Measurements from ENCODE around the gene NT5DC1.

NT5DC1 gene

DNA sequence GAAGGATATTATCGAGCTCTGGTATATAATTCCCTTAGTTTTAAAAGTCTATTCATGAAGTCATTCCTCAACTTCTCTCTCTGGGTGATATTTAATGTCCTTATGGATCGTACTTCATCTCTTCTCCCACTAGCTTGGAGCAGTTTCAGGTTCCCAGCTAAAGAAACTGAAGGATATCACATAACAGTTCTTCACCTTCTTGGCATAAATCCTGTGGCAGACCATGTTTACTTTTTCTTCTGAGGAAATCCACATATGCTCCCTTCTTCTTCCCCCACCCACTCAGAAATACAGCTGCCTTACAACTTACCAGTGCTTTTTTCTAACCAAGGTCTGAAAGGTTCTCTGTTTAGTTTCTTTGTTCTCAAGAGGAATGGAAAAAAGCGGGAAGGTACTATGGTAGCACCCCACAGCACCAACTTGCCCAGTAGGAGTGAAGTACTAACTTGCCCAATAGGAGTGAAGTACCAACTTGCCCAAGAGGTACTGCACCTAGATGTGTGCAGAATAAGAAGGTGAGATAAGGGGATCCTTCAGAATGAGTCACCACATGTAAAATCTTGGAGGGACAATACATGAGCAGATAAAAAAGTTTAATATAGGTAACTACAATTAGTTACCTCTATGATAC, 100.1 kb downstream of the NT5DC1 start:
- no peak for DNase-seq

GRCh38 chr6:116201538-116201937, 100.9 kb downstream of the NT5DC1 start:
- no peak for DNase-seq

GRCh38 chr6:116205281-116205680, 104.6 kb downstream of the NT5DC1 start:
- DNase-seq: no peak

DNA sequence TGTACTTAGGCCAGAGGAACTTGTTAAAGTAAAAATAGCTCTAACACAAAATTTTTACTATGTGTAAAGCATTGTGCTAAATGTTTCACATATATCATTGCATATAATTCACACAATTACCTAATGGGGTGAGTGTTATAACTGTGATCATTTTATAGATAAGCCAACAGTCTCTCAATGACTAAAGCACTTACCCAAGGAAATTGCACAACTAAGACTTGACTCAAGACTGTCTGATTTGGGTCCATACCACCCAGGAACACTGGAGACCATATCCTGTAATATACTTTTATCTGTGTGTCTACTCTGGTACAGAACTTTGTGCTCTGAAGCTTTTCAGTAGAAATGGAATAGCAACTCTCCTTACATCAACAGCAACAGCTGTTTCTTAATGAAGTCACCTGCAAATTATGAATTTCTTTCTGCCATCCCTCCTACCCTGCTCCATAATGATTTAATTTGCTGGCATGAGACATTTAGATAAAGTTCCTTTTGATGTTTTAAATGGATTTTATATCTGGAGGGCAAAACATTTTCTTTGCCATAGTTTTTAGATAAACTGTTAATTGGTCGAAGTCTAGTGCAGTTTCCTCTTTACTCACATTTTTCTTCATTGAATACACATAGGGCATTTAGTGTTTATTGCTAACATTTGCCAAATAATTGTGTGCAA, 105.7 kb downstream of the NT5DC1 start:
- peak; percentile 25 for DNase-seq

DNA sequence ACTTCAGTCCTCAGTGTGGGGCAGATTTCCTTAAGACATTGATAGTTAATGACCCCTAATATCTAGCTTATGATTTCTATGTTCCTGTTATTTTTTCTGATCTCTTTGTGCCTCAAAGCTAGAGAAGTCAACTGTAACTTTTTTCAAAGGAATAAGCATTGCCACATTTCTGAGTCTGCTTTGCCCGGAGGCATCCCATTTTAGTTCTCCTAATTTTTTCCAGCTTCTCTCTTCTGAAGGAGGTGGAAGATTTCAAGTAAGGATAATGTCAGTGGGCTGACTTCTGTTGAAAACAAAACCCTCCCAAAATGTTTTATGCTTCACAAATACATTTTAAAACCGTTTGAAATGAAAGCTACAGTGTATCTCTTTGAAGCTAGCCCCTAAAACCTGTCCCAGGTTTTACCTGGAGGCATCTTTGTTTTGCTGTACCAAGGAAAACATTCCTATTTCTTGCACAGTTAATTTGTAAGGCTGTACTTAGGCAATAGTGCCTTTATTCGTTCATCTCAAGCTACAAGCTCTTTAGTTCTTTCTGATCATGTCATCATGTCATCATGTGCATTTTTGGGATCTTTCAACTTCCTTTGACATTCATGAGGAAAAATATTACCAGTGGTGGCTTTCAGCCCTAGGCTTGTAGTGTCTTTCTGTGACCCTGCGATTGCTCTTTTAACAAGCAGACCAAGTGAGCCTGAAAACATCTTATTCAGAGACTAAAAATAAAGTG, 107.6 kb downstream of the NT5DC1 start:
- no peak for DNase-seq

DNA sequence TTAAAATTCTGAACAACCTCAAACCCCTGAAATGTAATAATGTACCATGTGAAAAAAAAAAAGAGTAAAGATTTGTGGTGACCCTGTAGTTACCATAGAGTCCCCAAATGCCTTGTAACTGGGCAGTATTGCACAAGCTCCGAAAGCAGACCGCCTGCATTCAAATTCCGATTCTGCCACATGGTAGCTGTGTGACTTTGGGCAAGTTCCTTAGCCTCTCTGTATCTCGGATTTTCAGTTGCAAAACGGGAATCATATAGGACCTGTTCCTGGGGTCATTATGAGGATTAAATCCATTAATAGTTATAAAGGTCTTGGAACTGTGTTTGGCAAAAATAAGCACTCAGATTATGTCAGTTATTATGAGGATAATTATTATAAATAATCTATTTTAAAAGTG, 109.7 kb downstream of the NT5DC1 start:
- DNase-seq: no peak

- DNase-seq: no peak
These were observed 110.2 kb downstream of the NT5DC1 start for GRCh38 chr6:116210750-116211425.

GRCh38 chr6:116214681-116215080, 114.0 kb downstream of the NT5DC1 start:
- DNase-seq: no peak

GRCh38 chr6:116215414-116215813, 114.8 kb downstream of the NT5DC1 start:
- no peak for DNase-seq

DNA sequence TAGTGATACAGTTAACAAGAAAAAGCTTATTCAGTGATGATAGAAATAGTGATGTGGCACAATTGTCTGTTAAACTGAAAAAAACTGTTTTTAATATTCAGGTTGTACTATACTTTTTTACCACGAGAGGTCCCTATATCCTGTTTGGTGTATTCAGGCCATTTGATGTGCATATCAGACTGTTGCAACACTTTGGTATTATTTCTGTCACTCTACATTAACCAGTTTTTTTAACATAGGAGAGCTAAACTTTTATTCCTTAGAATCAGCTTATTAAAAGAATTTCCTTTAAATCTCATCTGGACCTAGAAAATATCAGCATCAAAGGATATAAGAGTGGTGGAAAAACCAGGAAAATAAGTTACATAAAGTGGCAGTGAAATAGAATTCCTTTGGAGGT, 116.4 kb downstream of the NT5DC1 start:
- peak; percentile 40 for DNase-seq

GRCh38 chr6:116218172-116218633, 117.5 kb downstream of the NT5DC1 start:
- DNase-seq: no peak

GRCh38 chr6:116218866-116219265, 118.2 kb downstream of the NT5DC1 start:
- DNase-seq: no peak

GRCh38 chr6:116221067-116221466, 120.4 kb downstream of the NT5DC1 start:
- no peak for DNase-seq

DNA sequence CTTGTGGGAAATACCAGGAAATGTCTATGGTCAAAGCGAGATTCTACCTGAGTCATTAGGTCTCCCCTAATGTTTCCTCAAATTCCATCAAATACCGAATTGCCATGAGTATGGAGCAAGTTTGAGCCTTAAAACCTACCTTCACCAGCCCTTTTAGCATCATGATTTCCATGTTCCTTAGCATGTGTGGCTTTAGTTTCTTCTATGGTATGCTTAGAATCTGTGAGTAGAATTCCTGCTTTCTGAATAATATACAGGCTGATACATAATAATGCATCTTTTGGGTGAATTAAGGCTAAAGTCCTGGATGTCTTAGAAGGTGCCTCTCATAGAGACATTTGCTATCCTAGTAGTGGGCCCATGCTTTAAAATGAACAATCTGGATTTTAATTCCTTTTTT, 121.3 kb downstream of the NT5DC1 start:
- DNase-seq: no peak

DNA sequence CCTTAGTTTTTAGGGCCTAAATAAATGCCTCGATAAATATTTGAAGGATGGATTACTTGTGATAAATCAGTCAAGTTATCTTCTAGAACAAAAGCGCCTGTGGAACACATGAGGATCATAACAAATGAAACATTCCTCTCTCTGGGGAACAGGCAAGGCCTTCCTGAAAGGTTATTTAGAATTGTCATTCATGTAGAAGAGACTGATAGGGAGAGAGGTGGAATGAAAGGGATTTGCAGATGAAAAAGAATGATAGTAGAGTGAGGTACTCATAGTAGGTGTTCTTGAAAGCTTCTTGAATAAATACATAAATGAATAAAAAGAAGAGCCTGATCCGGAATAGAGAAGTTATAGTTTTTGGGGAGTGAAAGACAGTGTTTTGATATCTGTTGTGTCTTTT, 122.7 kb downstream of the NT5DC1 start:
- DNase-seq: no peak

DNA sequence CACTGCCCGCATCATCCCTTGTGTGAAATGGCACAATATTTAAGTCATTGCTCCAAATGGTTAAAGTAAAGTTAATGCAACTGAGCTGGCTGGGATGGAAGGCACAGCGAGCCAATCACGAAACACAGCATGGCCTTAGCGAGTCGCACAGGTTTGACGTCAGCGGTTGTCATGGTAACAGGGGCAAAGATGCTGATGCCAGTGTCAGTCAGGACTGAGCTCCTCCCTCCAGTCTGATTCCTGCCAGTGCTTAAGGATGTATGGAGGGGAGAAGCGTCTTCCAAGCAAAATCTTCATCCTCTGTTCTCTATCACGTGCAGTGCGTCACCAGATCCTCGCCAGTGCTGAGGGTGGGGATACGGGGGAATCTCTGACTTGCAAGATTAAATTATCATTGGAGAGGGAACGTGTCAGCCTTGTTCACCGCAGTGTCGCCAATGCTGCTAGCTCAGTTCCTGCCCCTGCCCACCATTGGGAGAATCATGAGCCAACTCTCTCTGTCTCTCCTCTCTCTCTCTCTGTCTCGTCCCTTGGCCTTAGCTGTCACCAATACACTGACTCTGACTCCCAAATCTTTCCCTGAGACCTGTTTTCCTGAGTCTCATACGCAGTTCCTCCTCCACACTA, 128.7 kb downstream of the NT5DC1 start:
- peak; percentile 24 for DNase-seq

DNA sequence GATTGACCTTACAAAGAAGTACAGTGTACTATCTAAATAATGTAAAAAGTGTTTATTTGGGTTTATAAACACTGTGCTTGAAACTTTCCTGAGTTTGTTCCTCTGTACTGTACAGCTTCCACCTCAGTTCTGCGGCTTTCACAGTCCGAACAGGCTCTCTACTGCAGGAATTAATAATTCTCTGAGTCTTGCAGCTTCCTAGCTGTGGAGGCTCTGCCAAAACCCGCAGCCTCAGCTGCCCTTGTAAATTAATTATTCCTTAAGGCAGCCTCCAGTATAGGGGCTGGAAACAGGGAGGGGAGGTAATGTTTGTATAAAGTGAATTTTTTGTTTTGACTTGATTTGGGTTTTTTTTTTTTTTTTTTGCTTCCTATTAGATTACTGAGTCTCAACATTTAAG, 134.0 kb downstream of the NT5DC1 start:
- no peak for DNase-seq

DNA sequence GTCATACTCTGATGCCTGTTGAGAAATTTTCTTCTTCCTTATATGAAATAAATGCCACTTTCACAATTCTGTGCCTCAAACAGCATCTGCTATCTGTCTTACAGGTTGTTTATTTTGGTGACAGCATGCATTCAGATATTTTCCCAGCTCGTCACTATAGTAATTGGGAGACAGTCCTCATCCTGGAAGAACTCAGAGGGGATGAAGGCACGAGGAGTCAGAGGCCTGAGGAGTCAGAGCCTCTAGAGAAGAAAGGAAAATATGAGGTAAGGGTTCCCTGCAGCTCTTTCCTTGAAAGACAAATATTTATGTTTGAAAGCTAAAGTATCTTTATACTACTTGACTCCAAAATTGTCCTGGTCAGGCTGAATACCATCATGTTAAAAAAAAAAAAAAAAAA, 137.4 kb downstream of the NT5DC1 start:
- DNase-seq: no peak

DNA sequence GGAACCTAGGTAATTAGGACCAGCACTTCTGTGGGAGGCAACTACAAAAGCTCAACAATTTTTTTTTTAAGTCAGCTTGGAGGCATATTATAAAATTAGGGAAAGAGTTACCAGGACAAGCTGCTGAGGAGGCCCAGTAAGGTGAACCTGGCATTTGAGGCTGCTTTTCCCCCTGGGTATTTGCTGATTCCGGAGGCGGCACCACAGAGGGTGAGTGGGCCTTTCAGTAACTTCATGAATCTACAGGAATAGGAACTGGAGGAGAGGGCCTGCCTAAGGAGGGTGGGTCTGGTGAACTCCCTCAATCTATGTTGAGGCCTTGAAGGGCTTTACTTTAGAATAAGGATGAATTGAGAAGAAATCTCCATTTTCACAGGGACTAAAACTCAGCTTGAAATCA, 138.6 kb downstream of the NT5DC1 start:
- DNase-seq: no peak

- no peak for DNase-seq
These were observed 139.2 kb downstream of the NT5DC1 start for GRCh38 chr6:116239856-116240255.

DNA sequence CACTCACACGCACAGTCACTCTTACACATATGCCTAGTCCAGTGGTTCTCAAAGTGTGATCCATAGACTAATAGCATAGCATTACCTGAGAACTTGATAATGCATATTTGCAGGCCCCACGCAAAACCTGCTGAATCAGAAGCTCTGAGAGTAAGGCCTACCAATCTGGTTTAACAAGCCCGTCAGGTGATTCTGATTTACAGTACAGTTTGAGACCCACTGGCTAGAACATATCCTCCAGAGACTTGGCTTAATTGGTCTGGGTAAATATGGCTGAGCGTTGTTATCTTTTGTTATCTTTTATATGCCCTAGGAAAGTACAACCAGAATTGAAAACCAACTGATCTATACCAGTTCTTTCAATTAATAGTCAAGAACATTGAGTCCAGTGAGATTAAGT, 143.6 kb downstream of the NT5DC1 start:
- no peak for DNase-seq

DNA sequence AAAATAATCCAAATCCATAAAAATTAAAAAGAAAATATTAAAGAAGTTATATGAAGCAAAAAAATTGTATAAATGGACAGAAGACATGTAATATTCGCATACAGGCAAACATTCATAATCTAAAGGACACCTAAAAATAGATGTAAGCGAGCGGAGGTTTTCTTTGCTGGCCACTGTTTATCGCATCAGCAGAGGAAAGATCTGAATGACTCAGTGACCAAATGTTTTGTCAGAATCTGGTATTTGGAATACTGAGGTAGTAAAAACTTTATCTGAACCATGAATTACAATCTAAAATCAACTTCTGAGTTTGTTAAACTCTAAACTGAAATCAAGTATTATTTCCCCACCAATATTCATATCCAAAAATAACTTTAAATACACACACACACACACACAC, 145.4 kb downstream of the NT5DC1 start:
- DNase-seq: no peak

GRCh38 chr6:116247285-116247684, 146.6 kb downstream of the NT5DC1 start:
- no peak for DNase-seq

Measured in activated CD4-positive, alpha-beta T cell treated with anti-CD3 and anti-CD28 coated beads, Interleukin-2, amount 50 U/mL, for 16 hours (primary cell).